AML-193 (cell line): ENCODE data around the gene AUH.
A peak's percentile ranks its signal among the peaks of the same experiment; 100 is the strongest.

Experiments used
- DNase-seq, 2 experiments: peaks; one replicate each; lab custom pipeline; 2025; lab: John Stamatoyannopoulos, UW

Gene AUH

DNA sequence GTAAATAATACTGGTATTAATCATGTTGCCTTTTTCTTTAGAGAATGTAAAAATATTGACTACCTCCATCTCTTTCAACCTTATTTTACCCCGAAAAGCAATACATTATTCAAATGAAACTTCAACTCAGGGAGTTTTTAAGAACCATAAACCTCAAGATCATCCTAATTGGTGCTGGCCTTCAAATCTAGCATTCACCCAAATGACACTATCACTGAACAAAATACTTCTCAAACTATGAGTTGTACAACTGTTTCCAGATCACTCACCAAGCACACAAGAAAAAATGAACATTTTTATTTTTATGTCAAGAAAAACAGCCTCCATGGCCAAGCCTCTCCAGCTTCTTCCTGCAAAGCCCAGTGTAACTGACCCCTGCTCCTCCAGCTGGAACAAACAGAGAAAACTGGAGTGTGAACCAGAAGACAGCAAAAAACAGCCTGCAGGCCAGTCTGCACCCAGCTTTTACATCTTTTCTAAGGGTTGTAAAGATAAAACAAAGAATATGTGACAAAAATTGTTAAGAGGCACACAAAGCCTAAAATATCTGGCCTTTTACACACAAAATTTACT is 21.2 kb downstream of the AUH start:
- DNase-seq: no peak

DNA sequence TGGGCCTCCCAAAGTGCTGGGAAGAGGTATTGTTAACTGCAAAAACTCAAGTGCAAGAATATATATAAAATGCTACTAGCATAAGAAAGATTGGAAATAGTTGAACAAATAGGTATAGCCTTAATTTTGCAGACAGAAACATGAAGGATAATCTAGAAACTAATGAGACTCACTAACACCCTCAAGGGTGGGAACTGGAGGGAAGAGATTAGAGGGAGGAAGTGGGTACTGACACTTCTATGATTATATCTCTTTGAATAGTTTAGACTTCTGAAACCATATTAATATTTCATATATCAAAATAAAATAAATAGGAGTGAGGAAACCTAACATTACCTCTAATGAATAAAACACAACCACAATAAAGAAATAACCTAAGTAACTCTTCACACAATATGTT is 23.0 kb downstream of the AUH start:
- no peak for DNase-seq

DNA sequence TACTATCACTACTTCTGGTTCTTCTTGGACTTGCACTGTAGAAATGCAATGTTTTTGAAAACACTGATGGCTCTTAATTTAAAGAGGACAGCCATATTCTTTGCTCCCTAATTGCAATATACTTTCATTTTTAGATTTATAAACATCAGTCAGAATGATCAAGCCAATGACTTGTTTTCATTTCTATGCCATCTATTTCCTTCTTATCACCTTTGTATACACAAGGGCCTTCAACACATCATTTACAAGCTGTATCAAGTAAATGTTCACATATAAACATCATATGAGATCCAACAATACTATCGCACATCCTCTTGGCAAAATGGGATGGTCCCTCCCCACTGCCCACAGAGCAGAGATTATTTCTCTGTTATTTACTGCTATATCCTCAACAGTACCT is 24.9 kb downstream of the AUH start:
- DNase-seq: no peak

DNA sequence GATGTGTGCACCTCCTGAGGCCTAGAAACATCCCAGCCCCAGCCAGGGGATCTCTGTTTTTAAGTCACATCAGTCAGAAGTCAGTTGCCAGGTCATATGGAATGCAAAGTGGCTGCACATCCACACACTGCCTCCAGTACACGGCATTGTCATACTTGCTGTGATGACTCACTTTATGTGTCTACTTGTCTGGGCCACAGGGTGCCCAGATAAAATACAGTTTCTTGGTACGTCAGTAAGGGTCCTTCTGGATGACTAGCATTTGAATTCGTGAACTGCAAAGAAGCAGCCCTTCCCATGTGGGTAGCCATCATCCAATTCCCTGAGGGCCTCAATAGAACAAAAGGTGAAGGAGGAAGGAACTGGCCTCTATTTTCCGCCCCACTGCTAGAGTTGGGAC is 27.7 kb downstream of the AUH start:
- DNase-seq: no peak

DNA sequence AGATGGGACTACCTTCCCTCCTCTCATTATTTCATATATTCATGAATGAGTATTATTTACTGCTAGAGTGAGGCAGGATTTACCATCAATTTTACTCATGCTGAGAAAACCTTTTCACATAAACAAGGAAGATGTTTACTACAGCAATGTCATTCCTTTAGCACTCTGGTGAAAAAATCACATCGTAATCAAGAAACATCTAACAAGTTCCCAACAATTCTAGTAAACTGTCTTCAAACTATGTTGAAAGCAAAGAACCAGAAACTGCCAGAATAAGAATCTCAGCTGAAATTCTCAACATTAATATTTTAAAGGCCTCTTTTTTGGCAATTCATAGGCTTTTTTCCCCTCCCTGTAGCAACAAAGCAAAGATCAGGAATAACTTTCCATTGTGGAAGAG is 28.2 kb downstream of the AUH start:
- DNase-seq: no peak

DNA sequence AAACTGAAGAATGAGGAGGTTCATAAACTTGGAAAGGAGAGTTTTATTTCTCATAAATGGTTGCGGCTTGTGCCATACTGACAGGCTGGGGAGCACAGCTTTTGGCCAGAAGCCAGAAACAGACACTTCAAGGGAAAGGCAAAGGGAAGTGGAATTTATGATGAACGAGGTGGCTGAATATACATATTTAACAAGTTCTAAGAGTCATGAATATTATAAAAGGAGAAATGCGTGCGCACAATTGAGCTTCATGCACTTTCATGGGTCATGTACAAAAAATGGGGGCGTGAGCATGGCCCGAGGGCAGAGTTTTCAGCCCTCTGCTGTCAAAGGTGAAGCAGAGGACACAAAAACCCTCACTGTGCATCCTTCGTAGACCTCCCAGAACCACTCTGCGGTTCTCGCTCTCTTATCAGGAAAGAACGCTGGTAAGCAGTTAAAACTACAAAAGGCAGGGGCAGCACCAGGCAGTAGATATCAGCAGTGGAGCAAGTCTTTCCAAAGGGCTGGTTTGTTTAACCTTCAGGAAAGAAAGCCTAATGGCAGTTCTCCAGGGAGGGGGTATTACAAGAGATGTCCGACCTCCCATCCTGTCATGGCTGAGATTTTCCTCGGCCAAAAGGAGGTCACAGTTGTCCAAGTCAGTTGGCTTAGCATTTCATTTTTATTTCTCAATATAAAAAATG is 29.0 kb downstream of the AUH start:
- DNase-seq: no peak

DNA sequence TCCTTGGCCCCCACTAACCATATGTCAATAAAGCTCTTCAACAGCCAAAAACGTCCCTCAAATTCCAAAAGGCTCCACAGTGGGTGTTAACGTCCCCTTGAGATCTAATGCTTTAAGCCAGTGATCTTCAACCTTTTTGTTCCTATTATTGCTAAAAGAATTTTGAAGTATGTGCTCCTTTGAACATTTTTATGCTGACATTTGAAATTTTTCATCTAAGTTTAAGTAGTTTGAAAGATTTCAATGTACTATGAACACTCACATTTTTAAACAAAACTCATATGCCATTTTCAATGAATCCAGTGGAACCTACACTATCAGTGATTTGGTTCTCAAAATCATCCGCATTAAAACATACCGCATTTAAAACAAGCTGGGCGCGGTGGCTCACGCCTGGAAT is 29.9 kb downstream of the AUH start:
- no peak for DNase-seq

DNA sequence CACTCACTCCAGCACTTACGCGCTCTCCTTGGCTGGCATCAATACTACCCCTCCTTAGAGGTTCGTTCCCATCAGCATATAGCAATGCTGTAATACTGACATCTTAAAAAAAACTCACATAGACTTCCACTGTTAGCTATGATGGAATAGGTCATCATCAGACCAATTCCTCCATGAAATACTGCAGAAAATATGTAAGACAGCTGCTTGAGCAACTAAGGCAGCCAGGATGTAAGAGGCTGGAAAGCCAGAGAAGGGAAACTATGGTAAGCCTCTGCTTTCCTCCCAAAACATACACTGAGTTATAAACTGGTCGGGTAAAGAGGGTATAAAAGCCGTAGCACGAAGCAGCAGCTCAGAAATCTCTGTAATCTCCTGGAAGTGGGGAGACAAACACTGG is 33.5 kb downstream of the AUH start:
- no peak for DNase-seq

DNA sequence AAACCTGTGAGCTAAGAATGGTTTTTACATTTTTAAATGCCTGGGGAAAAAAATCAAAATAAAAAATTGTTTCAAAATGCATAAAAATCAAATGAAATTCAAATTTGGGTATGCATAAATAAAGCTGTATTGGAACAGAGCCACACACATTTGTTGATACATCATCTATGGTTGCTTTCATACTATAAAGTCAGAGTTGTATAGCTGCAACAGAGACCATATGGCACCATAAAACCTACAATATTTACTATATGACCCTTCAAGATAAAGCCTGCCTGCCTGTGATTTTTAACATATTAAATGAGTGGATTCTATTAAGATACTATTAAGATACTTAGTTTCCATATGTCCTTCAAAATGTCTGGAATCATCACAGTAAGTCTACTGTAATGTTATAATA is 40.0 kb downstream of the AUH start:
- no peak for DNase-seq

DNA sequence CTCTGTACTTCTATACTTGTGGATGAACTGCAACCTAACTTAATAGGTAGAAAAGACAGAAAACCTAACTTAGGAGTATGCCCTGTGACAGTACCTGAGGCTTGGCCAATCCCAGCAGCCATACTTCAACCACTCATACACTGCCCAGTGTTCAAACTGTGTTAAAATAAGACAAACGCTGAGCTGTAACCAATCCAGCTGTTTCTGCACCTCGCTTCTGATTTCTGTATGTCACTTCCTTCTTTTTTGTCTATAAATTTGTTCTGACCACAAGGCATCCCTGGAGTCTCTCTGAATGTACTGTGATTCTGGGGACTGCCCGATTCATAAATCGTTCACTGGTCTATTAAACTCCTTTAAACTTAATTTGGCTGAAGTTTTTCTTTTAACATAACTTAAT is 41.4 kb downstream of the AUH start:
- no peak for DNase-seq

DNA sequence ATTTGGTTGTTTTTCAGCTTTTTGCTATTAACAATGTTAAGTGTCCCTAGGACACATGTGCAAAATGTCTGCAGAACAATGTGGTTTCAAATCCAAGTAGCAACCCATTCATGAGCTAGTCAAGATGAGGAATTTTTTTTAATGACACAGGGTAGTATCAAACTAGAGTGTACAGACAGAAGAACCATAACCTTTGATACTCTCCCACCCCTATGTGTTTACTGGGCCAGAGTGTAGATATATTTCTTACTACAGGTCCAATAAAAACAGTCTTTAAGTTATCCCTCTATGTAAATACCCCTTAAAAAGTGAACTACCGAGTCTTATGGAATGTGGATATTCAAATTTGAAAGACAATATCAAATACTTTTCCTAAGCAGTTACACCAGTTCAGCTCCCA is 45.6 kb downstream of the AUH start:
- DNase-seq: no peak

DNA sequence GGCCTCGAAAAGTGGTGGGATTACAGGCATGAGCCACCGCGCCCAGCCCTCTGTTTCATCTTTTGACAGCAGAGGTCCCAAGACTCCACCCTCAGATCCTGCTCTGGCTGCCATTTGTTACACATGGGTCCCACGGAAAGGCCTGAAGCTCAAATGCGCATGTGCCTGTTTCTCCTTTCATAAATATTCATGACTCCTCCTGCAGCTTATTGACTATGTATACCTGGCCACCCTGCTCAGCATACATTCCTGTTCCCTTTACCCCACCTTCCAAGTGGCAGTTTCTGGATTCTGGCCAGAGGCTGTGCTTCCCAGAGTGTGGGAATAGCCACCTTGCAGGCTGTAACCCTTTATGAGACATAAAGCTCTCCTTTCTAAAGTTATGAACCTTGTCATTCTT is 46.5 kb downstream of the AUH start:
- no peak for DNase-seq

DNA sequence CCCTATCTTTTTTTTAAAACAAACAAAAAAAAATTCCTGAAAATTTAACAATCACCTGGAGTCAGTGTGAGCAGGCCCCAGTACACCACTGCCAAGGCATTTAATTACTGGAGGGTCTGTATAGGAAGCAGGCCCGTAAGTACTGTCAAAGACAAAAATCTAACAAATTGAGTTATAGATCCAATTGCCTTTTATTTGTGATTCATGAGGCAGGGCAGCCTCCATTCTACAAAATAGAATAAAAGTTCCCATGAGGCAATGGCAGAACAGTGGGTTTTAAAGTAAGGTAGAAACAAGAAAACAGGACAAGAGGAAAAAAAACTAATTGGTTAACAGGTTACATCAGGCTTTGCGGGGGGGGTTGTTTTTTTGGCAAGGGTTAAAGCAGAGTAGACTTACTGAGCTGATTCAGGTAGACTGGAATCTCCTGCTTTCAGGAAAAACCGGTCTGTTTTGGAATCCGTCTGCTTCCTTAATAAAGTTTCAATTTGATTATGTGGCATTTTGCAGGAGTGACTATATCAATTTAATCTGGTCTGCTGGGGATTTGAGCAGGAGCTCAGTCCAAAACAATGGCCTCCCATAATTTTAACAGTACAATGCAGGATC is 48.9 kb downstream of the AUH start:
- no peak for DNase-seq

DNA sequence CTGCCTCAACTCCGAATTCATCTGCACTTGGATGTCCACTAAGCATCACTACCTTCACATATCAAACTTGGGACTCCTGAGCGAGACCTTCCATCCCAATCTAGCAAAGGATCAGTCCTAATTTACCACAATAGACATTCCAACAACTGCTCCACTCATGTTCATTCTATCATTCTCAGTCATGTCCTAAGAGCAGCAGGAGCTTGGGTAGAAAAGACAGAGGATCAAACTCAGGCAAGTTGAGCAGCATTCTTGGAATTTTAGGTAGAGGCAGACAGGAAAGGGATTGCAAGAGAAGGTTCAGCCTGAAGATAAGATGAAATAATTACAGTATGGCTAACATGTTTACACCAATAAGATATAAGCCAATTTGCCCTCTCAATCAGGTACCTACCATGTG is 51.7 kb downstream of the AUH start:
- no peak for DNase-seq

DNA sequence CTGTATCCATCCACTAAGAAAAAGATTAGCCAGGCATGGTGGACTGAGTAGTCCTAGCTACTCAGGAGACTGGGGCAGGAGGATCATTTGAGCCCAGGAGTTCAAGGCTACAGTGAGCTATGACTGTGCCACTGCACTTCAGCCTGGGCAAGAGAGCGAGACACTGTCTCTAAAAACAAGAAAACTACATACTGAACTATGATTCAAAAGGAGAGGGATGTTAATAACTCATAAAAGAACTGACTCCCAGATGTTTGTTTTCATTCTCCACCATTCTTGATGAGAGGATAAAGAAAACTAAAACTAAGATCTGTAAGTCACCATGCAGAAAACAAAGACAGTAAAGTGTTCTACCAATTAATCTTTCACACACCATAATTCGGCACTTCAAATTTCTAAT is 53.5 kb downstream of the AUH start:
- no peak for DNase-seq

DNA sequence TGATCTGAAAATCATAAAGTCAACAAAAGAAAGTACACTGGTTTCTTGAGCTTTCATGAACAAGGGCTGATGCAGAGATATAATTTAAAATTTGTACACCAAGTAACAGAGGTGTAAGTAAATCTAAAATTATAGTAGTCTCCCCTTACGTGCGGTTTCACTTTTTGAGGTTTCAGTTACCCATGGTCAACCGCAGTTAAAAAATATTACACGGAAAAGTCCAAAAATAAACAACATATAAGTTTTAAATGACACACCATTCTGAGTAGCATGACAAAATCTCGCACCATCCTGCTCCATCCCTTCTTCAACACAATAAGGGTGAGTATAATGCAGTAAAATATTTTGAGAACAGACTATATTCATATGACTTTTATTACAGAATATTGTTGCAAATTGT is 54.4 kb downstream of the AUH start:
- no peak for DNase-seq

DNA sequence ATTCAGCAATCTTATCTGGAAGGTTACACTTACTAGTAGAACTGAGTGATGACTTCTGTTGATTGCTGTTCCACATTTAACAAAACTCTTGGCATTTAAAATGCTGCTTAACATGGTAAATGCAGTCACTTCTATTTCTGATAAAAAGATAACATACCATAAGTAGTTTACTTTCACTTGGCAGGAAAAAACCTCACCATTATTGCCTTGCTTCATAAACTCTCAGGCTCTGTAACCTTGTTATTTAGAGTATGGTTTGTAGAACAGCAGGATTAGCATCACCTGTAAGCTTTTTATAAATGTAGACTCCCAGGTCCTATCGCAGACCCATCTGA is 55.5 kb downstream of the AUH start:
- no peak for DNase-seq

DNA sequence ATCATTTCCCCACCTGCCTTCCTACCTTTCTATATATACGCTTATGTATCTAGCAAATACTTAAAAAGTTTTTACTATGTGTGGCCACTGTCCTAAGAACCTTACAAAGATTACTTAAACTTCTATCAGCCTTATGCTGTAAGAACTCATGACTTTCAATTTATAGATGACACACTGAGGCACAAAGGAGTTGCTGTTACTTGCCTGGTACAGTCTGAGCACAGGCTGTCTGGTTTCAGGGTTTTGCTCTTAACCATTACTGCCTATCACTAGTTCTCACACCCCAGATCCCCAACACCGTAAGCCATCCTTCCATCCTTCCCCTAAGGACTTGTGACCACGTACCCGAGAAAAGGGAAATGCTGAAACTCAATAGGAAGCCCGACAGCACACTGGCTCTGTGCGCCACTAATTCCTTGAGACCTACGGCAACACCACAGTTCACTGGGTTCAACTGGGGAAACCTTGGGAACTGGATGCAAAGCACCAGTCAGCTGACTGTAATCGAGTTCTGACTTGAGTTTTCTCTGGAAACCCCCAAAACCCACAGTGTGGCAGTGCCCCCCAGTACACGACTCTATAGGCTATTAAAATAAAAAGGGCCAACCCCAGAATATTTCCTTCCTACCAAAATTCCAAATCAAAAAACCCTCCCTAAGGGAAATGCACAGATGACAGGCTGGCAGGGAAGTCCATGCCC is 56.0 kb downstream of the AUH start:
- DNase-seq: no peak

DNA sequence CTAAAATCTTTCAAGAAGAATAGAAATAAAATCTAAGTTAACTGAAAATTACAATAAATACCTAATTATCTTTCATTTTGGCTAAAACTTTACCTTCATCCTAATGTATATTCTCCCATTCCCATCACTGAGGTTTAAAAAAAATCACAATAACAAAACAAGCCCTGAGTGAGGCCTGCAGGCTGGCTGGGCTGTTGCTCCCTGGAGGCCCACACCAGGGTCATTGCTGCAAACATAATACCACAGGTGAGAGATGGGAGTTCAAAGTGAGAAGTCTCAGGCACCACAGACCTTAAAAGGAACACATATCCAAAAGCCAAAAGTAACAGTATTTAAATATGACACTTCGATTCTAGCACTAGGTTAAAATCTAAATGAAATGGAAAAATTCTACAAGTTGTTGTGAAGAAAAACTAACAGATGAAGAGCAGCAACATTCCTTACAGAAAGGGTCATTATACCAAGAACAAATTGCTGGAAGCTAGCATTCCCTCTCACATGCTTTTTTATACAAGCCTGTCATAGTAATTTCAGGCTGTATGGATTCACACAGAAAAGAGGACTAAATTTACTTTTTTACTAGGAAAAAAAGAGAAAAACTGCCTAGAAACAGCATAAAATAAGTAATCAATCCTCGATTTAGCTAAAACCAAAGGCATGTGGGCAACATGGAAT is 57.8 kb downstream of the AUH start:
- no peak for DNase-seq

DNA sequence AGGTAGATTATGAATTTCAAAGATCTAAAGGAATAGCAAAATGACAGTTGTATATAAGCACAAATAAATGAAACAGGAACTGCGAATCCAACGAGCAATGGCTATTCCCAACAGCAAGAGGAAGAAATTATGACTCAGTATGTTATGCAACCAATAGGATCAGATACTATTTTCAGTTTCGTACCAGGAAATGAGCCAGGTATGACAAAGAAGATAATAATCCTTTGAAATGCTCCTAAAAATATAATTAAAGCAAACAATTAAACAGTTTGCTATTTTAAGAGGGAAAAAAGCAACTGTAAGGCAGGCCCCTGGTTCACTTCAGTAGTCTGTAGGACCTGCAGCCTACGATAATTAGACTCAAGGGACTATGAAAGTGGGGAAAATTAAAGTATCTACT is 58.9 kb downstream of the AUH start:
- peak; percentile 57 to 73 for DNase-seq

DNA sequence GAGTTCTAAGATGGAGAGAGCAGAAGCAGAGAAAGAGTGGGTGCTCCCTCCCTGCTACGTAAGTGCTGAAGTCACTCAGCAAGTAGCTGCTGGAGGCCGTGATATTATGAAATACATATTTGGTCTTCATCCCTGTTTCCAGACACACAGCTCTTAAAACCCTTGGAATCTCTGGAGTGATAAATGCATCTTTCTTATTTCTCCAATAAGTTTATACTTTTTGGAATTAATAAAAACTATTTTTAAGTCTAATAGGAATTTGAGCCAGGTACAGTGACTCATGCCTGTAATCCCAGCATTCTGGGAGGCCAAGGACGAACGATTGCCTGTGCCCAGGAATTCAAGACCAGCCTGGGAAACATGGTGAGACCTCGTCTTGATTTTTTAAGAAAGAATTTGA is 60.6 kb downstream of the AUH start:
- no peak for DNase-seq

DNA sequence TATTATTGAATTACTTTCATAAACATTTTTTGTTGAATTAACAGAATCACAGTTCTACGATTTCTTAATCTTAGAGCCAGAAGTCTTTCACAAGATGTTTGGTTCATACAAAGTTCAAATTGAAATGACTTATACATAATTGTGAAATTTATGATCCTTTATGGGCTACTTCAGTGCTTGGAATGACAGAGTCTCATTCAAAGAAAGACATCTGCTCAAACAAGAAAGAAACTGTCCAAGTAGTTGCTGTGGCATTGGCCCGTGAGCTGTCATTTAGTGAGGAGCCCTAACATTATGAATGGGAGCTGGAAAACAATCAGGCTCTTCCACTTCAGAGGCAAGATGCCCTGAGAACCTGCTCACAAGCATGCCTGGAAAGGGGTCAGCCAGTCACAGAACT is 63.4 kb downstream of the AUH start:
- peak; percentile 47 to 65 for DNase-seq

DNA sequence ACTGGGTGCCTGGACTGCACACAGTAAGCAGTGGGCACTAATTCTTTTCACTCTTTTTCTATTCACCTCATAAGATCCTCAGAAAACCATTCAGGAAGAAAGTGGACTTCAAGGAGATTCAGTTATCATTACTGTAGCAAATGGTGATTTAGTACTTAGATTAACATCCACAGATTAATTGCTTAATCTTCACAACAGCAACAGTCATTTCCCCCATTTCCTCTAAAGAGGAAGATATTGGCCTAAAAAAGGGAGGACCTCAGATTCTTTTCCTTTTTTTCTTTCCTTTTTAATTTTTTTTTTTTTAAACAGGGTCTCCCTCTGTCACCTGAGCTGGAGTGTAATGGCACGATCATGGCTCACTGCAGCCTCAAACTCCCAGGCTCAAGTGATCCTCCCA is 64.4 kb downstream of the AUH start:
- peak; percentile 12 to 23 for DNase-seq
